ENCODE results near the gene MYCBP. TPM values are rescaled to one million over a fixed set of nuclear protein-coding genes. Genes with fewer than 3 reads are reported as not detected.

MYCBP gene
- total RNA-seq, 2 donors from 2014 or later: 34.6 to 38.1 TPM

- no peak for DNase-seq
- H3K36me3 ChIP-seq (ENCODE audit: control insufficient read depth, insufficient read depth, low read length): no peaks in the 10 kb centered on the region
- Mint-ChIP-seq H3K27ac (no peak overlapping the region), H3K36me3 (ENCODE audit: low read depth) (no peaks in the 10 kb centered on the region), H3K27me3 (ENCODE audit: insufficient read depth) (peaks cover 29% of the 10 kb centered on the region), H3K4me1 (no peaks in the 10 kb centered on the region), H3K9me3 (no peaks in the 10 kb centered on the region), H3K4me3 (no peak overlapping the region)
- TF ChIP-seq CTCF (conservative IDR thresholded peaks at IDR 0.05): no peak
- no peak overlapping the region for H3K4me3 ChIP-seq (ENCODE audit: low read length)
- H3K9ac ChIP-seq (ENCODE audit: extremely low read depth, low read length, poor library complexity, severe bottlenecking): no peak overlapping the region
- H3K4me1 ChIP-seq (ENCODE audit: control insufficient read depth, insufficient read depth, low read length): no peaks in the 10 kb centered on the region
- no peaks in the 10 kb centered on the region for H3K9me3 ChIP-seq (ENCODE audit: control insufficient read depth, low read length)
- 89 to 100% methylated on average over 2 of the region's 2 CpGs for WGBS, 2 experiments (ENCODE audit: insufficient coverage in 1 of 2, insufficient read length in 1 of 2)
- H3K27me3 ChIP-seq (ENCODE audit: control insufficient read depth, insufficient read depth, low read length, poor library complexity, severe bottlenecking): peaks cover 10% of the 10 kb centered on the region
- no peak overlapping the region for H3K27ac ChIP-seq (ENCODE audit: low read depth, low read length)
Observed at GRCh38 chr1:38827318-38827717, 45.8 kb downstream of the MYCBP start.

DNA sequence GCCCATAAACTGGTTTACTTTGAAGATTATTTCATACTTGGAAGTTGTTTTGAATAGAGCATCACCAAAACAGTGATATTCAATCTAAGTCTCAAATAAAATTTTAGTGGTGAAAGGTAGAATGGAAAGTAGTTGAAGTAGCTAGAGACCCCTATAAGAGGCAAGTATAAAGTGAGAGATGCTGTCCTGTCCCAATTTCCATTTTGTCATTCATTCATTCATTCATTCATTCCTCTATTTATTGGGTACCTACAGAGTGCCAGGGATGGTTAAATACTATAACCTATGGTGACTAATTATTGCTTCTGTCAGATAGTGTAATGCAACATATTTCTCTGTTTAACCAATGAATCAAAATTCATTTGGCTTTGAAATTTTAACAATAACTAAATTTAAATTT lies 46.3 kb downstream of the MYCBP start:
- no peaks in the 10 kb centered on the region for H3K4me1 ChIP-seq (ENCODE audit: control insufficient read depth, insufficient read depth, low read length)
- H3K4me3 Mint-ChIP-seq: no peak overlapping the region
- no peaks in the 10 kb centered on the region for H3K4me1 Mint-ChIP-seq
- H3K27ac Mint-ChIP-seq: no peak overlapping the region
- H3K9me3 ChIP-seq (ENCODE audit: control insufficient read depth, low read length): no peaks in the 10 kb centered on the region
- H3K27me3 ChIP-seq (ENCODE audit: control insufficient read depth, insufficient read depth, low read length, poor library complexity, severe bottlenecking): peaks cover 14% of the 10 kb centered on the region
- H3K9me3 Mint-ChIP-seq: no peaks in the 10 kb centered on the region
- H3K27ac ChIP-seq (ENCODE audit: low read depth, low read length): no peak overlapping the region
- H3K4me3 ChIP-seq (ENCODE audit: low read length): no peak overlapping the region
- H3K36me3 ChIP-seq (ENCODE audit: control insufficient read depth, insufficient read depth, low read length): no peaks in the 10 kb centered on the region
- no peak for TF ChIP-seq CTCF (conservative IDR thresholded peaks at IDR 0.05)
- H3K27me3 Mint-ChIP-seq (ENCODE audit: insufficient read depth): peaks cover 32% of the 10 kb centered on the region
- H3K9ac ChIP-seq (ENCODE audit: extremely low read depth, low read length, poor library complexity, severe bottlenecking): no peak overlapping the region
- no peaks in the 10 kb centered on the region for H3K36me3 Mint-ChIP-seq (ENCODE audit: low read depth)
- DNase-seq: no peak

DNA sequence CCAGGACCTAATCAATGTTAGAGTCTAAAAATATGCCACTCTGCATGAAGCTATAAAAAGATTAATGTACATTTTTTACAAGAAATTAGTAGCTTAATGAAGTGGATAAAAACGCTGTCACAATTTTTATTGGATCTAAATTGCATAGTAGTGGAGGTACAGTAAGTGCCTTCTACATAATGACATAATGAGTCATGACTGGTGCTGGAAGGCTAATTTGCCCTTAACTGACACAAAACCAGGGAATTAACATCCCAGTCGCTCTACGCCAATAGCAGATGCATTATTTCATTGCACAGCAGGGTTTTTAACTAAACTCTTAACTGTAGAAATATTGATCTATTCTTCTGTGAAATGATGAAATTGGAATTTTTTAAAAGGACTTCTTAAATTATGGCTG lies 46.9 kb downstream of the MYCBP start:
- Mint-ChIP-seq H3K36me3 (ENCODE audit: low read depth) (no peaks in the 10 kb centered on the region), H3K4me3 (no peak overlapping the region), H3K9me3 (no peaks in the 10 kb centered on the region), H3K27ac (no peak overlapping the region), H3K4me1 (no peaks in the 10 kb centered on the region), H3K27me3 (ENCODE audit: insufficient read depth) (peaks cover 35% of the 10 kb centered on the region)
- H3K4me1 ChIP-seq (ENCODE audit: control insufficient read depth, insufficient read depth, low read length): no peaks in the 10 kb centered on the region
- H3K27ac ChIP-seq (ENCODE audit: low read depth, low read length): no peak overlapping the region
- 87 to 100% methylated on average over 1 to 3 of the region's 3 CpGs for WGBS, 2 experiments (ENCODE audit: insufficient coverage in 1 of 2, insufficient read length in 1 of 2)
- H3K9me3 ChIP-seq (ENCODE audit: control insufficient read depth, low read length): no peaks in the 10 kb centered on the region
- no peaks in the 10 kb centered on the region for H3K36me3 ChIP-seq (ENCODE audit: control insufficient read depth, insufficient read depth, low read length)
- no peak overlapping the region for H3K9ac ChIP-seq (ENCODE audit: extremely low read depth, low read length, poor library complexity, severe bottlenecking)
- TF ChIP-seq CTCF (conservative IDR thresholded peaks at IDR 0.05): no peak
- DNase-seq: no peak
- peaks cover 21% of the 10 kb centered on the region for H3K27me3 ChIP-seq (ENCODE audit: control insufficient read depth, insufficient read depth, low read length, poor library complexity, severe bottlenecking)
- no peak overlapping the region for H3K4me3 ChIP-seq (ENCODE audit: low read length)
